Kidney (tissue), 14 donors: ENCODE results near the gene TEAD3. TPM values are rescaled to one million over a fixed set of nuclear protein-coding genes. Genes with fewer than 3 reads are reported as not detected.

ENCODE experiments used
- DNase-seq, 5 donors: peaks; one replicate each; pipeline ENCODE4 v3.0.0-alpha.2; 2013 to 2020
- FAIRE-seq: peaks from 2 replicates; lab custom pipeline; 2012; peaks lifted over from hg19 to GRCh38; lab: Jason Lieb, UNC
- H3K27ac ChIP-seq, 2 donors: one replicate each; pipeline ENCODE4 v1.7.0; 2013; ENCODE audit warnings: low read depth in 2 of 2, low read length in 2 of 2, inconsistent platforms in 1 of 2
- H3K27me3 ChIP-seq: one replicate; pipeline ENCODE4 v1.7.1; 2013; ENCODE audit warnings: low read length, inconsistent platforms; ENCODE audit not compliant: control insufficient read depth, insufficient read depth
- H3K36me3 ChIP-seq, 3 donors: one replicate each; pipeline versions ENCODE4 v1.7.0 to v1.7.1; 2013; ENCODE audit warnings: low read length in 3 of 3, control low read depth in 1 of 3, inconsistent platforms in 1 of 3; ENCODE audit not compliant: insufficient read depth in 3 of 3, control insufficient read depth in 2 of 3
- H3K4me1 ChIP-seq, 3 donors: one replicate each; pipeline versions ENCODE4 v1.7.0 to v1.7.1; 2013; ENCODE audit warnings: low read length in 3 of 3, inconsistent platforms in 1 of 3, low read depth in 1 of 3; ENCODE audit not compliant: control insufficient read depth in 2 of 3, insufficient read depth in 2 of 3
- H3K4me3 ChIP-seq, 3 donors: one replicate each; pipeline versions ENCODE4 v1.7.0 to v1.8.1; 2013; ENCODE audit warnings: low read length in 3 of 3, control low read depth in 1 of 3, inconsistent platforms in 1 of 3
- H3K9ac ChIP-seq, 3 donors: one replicate each; pipeline versions ENCODE4 v1.7.0 to v1.7.1; 2013; ENCODE audit warnings: low read length in 3 of 3, control low read depth in 1 of 3, inconsistent platforms in 1 of 3
- H3K9me3 ChIP-seq, 3 donors: one replicate each; pipeline versions ENCODE4 v1.7.0 to v1.7.1; 2013; ENCODE audit warnings: low read length in 3 of 3, control low read depth in 1 of 3, inconsistent platforms in 1 of 3; ENCODE audit not compliant: control insufficient read depth in 2 of 3, insufficient read depth in 1 of 3
- intact Hi-C: fragments of 100-400 bp; cut with DNase I; formaldehyde crosslinking; loops from one replicate; pipeline ENCODE4 v1.11.1; 2022
- polyA plus RNA-seq: library from polyadenylated mRNA; stranded (reverse); fragments of 350-450 nt; fragmentation: Illumina TruSeq; extraction: RNeasy Lipid Tissue Mini Kit (QIAGEN cat#74804); gene quantifications from one replicate; pipeline ENCODE4 v1.2.3, GENCODE V29; 2014; ENCODE audit warnings: low read depth, low replicate concordance; ENCODE audit not compliant: insufficient read depth
- total RNA-seq: library from RNA; stranded (reverse); fragmentation: NEBNext Ultra II Directional; extraction: Animal tissue kit (Norgen Biotek cat#: 25700); gene quantifications from one replicate; pipeline ENCODE4 v1.2.1, GENCODE V29; 2021
- TF ChIP-seq, protein P1 (sequence below): IDR thresholded peaks from 3 replicates; pipeline ENCODE4 v1.5.1; 2012; ENCODE audit warnings: mild to moderate bottlenecking, moderate library complexity, borderline replicate concordance; ENCODE audit not compliant: insufficient read depth; ENCODE audit errors: extremely low read depth
- donor health status: control.
- donor health status: control.
- donor health status: control.
- donor health status: control.
- donor health status: control.
- donor health status: DM: yes; HTN: yes; CAD: no.
- donor health status: Normal renal cell carcinoma (clear cell type).

The TEAD3 gene
- total and polyA plus RNA-seq, 2 donors from 2014 or later: 11.3 to 18.0 TPM

DNA sequence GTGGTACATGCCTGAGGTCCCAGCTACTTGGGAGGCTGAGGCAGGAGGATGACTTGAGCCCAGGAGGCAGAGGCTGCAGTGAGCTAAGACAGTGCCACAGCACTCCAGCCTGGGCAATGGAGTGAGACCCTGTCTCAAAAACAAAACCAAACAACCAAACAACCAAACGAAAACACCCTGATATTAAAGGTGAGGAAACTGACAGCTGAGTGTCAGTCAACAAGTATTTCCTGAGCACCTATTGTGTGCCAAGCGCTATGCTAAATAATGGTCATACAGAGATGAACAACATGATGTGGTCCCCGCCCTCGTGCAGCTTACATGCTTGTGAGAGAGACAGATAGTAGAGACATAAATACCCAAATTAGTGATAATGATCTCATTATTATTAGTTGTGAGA lies 17.7 kb upstream of the TEAD3 start:
- Histone ChIP-seq H3K36me3 (no peaks in the 10 kb centered on the region), H3K4me3 (no peak overlapping the region), H3K4me1 (no peaks in the 10 kb centered on the region), H3K27me3 (no peaks in the 10 kb centered on the region), H3K9ac (no peak overlapping the region), H3K27ac (no peak overlapping the region), H3K9me3 (no peaks in the 10 kb centered on the region)
- TF ChIP-seq, protein P1, sequence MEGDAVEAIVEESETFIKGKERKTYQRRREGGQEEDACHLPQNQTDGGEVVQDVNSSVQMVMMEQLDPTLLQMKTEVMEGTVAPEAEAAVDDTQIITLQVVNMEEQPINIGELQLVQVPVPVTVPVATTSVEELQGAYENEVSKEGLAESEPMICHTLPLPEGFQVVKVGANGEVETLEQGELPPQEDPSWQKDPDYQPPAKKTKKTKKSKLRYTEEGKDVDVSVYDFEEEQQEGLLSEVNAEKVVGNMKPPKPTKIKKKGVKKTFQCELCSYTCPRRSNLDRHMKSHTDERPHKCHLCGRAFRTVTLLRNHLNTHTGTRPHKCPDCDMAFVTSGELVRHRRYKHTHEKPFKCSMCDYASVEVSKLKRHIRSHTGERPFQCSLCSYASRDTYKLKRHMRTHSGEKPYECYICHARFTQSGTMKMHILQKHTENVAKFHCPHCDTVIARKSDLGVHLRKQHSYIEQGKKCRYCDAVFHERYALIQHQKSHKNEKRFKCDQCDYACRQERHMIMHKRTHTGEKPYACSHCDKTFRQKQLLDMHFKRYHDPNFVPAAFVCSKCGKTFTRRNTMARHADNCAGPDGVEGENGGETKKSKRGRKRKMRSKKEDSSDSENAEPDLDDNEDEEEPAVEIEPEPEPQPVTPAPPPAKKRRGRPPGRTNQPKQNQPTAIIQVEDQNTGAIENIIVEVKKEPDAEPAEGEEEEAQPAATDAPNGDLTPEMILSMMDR: no peak
- DNase-seq (no peak), FAIRE-seq (no peak)
- intact Hi-C loops: no loop called here

DNA sequence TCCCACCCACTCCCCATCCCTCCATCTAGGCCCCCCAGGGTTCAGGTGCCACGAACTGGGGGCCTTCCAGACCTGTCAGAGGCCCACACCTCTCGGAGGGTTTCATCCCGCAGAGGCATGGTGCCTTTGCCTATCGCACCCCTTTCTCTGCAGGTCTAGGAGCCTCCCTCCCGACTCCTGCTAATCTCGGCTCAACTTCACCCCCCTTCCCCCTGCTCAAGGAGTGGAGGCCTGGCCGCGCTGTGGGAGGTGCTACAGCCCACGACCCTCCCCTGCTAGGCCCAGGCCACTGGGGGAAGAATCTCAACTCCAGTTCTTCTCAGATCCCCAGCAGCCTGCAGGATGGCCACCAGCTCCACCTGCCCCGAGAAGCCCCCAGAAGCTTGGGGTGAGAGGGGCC lies 15.9 kb upstream of the TEAD3 start, which contains the start of gene TULP1:
TSS of gene TULP1 (minus strand) at position 157 of the 400 bp plus-strand sequence. CDS start at position 119, 38 bp downstream.
- intact Hi-C loops: no loop called here
- FAIRE-seq: no peak
- DNase-seq: no peak

DNA sequence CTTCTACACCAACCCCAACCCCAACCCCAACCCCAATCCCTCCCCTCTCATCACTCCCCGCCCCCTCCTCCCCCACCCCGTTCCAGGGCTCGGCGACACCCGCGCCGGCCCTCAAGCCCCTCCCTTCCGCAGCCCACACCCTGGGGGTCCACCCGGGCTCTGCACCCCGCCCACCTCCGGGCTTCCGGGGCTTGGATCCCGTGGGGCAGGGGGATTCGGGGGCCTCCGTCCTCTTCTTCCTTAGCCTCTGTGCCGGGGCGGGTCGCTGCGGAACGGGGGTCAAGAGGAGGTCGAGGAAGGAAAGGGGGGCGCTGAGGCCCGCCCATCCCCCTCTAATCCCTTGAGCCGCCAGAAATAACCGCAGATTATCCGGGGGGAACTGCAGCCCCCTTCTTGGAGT lies 15.1 kb upstream of the TEAD3 start:
- H3K36me3 ChIP-seq: no peaks in the 10 kb centered on the region
- DNase-seq (peak in 1 of 5 donors; percentile 64), FAIRE-seq (no peak)
- intact Hi-C loops: no loop called here
- no peak overlapping the region for H3K4me3 ChIP-seq
- TF ChIP-seq, protein P1: no peak
- H3K4me1 ChIP-seq: no peaks in the 10 kb centered on the region
- H3K27me3 ChIP-seq: no peaks in the 10 kb centered on the region
- H3K9ac ChIP-seq: no peak overlapping the region
- H3K9me3 ChIP-seq: no peaks in the 10 kb centered on the region
- no peak overlapping the region for H3K27ac ChIP-seq

More for the DNA sequence above, 15.9 kb upstream of the TEAD3 start, which contains the start of gene TULP1:
- Histone ChIP-seq H3K36me3 (no peaks in the 10 kb centered on the region), H3K9ac (no peak within 1 kb of the TSS), H3K27me3 (no peaks in the 10 kb centered on the region), H3K4me1 (no peaks in the 10 kb centered on the region), H3K4me3 (no peak within 1 kb of the TSS), H3K27ac (no peak within 1 kb of the TSS), H3K9me3 (no peaks in the 10 kb centered on the region)
- TF ChIP-seq, protein P1: no peak

DNA sequence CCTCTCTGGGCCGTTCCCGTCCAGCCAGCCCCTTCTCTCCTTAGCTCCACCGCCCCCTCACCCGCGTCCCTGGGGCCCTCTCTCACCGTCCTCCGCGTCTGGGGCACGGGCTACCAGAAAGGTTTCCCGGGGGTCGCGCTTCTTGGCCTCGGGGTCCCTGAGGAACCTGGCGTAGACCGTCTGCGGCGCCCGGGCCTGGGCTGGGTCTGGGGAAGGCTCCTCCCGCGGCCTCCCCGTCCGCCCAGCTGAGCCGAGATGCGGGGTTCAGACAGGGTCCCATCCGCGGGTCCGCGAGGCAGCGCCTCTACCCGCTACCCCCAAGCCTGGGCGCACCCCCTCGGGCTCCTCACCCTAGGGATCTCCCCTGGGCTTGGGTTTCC lies 14.7 kb upstream of the TEAD3 start:
- H3K36me3 ChIP-seq: no peaks in the 10 kb centered on the region
- intact Hi-C loops: no loop called here
- FAIRE-seq: no peak
- TF ChIP-seq, protein P1: no peak
- no peak overlapping the region for H3K27ac ChIP-seq
- no peaks in the 10 kb centered on the region for H3K4me1 ChIP-seq
- H3K4me3 ChIP-seq: no peak overlapping the region
- no peaks in the 10 kb centered on the region for H3K9me3 ChIP-seq
- H3K9ac ChIP-seq: no peak overlapping the region
- no peak for DNase-seq
- H3K27me3 ChIP-seq: no peaks in the 10 kb centered on the region
